Urinary bladder (tissue), 4 donors: Measurements from ENCODE around the gene CIDEA. TPM values are rescaled to one million over a fixed set of nuclear protein-coding genes. Genes with fewer than 3 reads are reported as not detected.
"Not testable (repeated sequence)": the region's sequence is repeated elsewhere in the genome, so short reads cannot be mapped to it uniquely, and the experiment has no call there.

Source experiments
- DNase-seq: peaks from one replicate; pipeline ENCODE4 v3.0.0-alpha.2; 2015; ENCODE audit errors: extremely low spot score
- H3K27ac ChIP-seq: one replicate; pipeline ENCODE4 v1.5.1; 2013; ENCODE audit warnings: low read depth, mild to moderate bottlenecking, moderate library complexity
- H3K36me3 ChIP-seq: one replicate; pipeline ENCODE4 v1.6.1; 2013; ENCODE audit warnings: mild to moderate bottlenecking, moderate library complexity; ENCODE audit not compliant: insufficient read depth
- H3K4me1 ChIP-seq: one replicate; pipeline ENCODE4 v1.6.1; 2013; ENCODE audit warnings: mild to moderate bottlenecking, moderate library complexity; ENCODE audit not compliant: insufficient read depth
- H3K4me3 ChIP-seq: one replicate; pipeline ENCODE4 v1.5.1; 2013; ENCODE audit warnings: low read depth, low read length
- WGBS: extraction: QIAGEN DNeasy Blood & Tissue Kit; methylation state at CpG from one replicate; pipeline ENCODE4 v1.1.7; 2013; 5-methylcytosine and 5-hydroxymethylcytosine counted together
- polyA plus RNA-seq: library from polyadenylated mRNA; stranded (reverse); fragments of 200-250 nt; gene quantifications from one replicate; pipeline ENCODE4 v1.2.3, GENCODE V29; 2013
- total RNA-seq: library from RNA; depleted of rRNA; stranded (reverse); fragments of >200 nt; gene quantifications from one replicate; pipeline ENCODE4 v1.2.3, GENCODE V29; 2014
- donor health status: healthy with polysubstance abuse.
- donor health status: healthy.

CIDEA gene
- total RNA-seq = 0.48 TPM
- 2.2 TPM for polyA plus RNA-seq

DNA sequence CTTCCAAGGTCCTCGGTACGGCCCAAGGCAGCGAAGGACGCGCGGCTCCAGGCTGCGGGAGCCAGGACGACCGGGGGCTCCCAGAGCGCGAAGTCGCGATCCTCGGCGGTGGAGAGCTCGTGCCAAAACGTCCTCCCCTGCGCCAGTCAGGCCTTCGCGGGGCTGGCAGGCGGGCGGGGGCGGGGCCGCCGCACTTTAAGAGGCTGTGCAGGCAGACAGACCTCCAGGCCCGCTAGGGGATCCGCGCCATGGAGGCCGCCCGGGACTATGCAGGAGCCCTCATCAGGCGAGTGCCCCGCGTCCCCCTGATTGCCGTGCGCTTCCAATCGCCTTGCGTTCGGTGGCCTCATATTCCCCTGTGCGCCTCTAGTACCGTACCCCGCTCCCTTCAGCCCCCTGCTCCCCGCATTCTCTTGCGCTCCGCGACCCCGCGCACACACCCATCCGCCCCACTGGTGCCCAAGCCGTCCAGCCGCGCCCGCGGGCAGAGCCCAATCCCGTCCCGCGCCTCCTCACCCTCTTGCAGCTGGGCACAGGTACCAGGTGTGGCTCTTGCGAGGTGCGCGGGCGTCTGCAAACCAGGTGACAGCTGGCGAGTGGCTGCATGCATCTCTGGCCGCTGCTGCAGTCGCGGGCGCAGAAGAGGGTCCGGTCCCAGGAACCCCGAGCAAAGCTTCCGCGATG is at the start of gene CIDEA:
CIDEA (plus strand) TSS at position 226 of the 684 bp plus-strand sequence; CDS start at position 249, 23 bp downstream.
- WGBS = 2% methylated on average over 69 of the region's 69 CpGs
- no peak for DNase-seq
- Histone ChIP-seq H3K4me3 (no peak within 1 kb of the TSS), H3K27ac (no peak within 1 kb of the TSS), H3K36me3 (no peaks in the 10 kb centered on the region), H3K4me1 (no peaks in the 10 kb centered on the region)

GRCh38 chr18:12208296-12209153 is 45.6 kb upstream of the CIDEA start:
- H3K4me3 ChIP-seq, DNase-seq, H3K27ac ChIP-seq, H3K4me1 ChIP-seq, H3K36me3 ChIP-seq: not testable (repeated sequence)
- 91% methylated on average over 12 of the region's 18 CpGs for WGBS

- not testable (repeated sequence) for H3K4me1 ChIP-seq, DNase-seq, H3K27ac ChIP-seq, H3K4me3 ChIP-seq, H3K36me3 ChIP-seq
- WGBS = no CpG with 5 or more reads among the region's 1 CpG
Observed at GRCh38 chr18:12212308-12212707, 41.9 kb upstream of the CIDEA start.

GRCh38 chr18:12214296-12215005 is 39.7 kb upstream of the CIDEA start:
- not testable (repeated sequence) for DNase-seq, H3K4me3 ChIP-seq, H3K36me3 ChIP-seq, H3K27ac ChIP-seq, H3K4me1 ChIP-seq
- 81% methylated on average over 1 of the region's 1 CpG for WGBS

DNA sequence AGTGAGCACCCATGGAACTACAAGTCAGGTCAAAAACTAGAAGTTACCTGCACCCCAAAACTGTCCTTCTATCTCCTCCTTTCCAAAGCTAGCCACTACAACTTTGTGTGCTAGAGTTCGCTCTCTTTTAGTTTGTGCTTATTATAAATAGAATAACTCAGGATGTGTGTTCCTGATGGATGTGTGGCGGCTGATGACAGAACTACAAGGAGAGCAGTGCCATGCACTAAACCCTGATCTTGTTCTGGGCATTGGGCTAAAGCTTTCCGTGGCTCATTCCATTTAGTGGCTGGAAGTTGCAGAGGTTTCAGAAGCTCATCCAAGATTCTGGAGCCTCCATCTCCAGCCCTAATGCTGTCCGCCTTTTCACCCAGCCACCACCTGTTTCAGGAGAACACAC is 37.7 kb upstream of the CIDEA start:
- not testable (repeated sequence) for H3K4me1 ChIP-seq, H3K36me3 ChIP-seq, H3K4me3 ChIP-seq, DNase-seq, H3K27ac ChIP-seq
- WGBS = 96% methylated on average over 2 of the region's 4 CpGs

DNA sequence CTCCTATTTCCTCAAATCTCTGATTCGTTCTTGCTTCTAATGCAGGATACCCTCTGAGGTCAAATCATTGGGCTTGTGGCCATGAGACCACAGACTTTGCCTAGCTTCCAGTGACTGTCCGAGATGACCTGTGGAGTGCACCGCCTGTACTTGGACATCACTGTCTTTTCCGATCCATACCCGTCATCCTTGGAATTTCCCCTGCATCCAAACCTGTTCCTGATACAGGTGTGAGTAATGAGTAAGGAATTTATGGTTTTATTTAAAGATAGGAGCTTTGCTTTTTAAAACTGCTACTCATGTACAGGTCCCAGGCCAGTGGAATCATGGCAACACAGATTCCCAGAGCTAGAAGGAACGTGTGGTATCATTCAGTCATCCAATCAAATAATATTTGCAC is 35.6 kb upstream of the CIDEA start:
- not testable (repeated sequence) for H3K4me1 ChIP-seq, DNase-seq, H3K36me3 ChIP-seq, H3K27ac ChIP-seq, H3K4me3 ChIP-seq
- WGBS = 64% methylated on average over 6 of the region's 6 CpGs

DNA sequence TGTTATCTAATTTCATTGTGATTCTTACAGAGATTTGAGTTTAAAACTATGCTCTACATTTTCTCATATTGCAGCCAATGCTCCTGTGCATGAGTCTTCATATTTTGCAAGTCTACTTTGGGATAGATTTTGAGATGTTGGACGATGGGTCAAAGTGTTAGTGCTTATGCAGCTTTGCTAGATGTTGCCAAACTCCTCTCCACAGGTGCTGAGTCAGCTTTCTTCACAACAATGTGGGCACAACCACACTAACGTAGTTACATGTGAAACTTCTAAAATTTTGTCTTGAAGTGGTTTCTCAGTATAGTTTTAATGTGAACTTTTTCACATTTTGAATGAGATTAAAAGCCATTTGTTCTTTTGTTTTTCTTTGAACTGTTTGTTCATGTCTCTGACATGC is 32.1 kb upstream of the CIDEA start:
- not testable (repeated sequence) for H3K4me1 ChIP-seq, H3K27ac ChIP-seq, DNase-seq, H3K36me3 ChIP-seq, H3K4me3 ChIP-seq
- WGBS = 65% methylated on average over 1 of the region's 2 CpGs

DNA sequence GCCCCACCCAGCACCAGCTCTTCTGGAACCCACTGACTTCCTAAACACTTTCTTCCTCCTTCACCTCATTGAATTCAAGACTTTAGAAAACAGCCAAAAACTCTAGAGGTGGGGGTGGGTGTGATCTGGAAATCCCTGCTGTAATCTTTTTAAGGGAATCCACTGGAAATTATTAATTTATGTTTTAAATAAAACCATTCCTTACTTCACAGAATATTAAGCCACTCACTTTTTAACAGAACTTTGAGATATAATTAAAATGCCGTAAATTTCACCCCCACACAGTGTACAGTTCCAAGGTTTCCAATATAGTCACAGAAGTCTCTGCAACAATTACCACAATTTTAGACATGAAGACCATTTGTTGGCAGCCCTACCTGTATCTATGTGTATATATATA is 30.8 kb upstream of the CIDEA start:
- not testable (repeated sequence) for H3K27ac ChIP-seq, H3K4me3 ChIP-seq, H3K36me3 ChIP-seq, DNase-seq, H3K4me1 ChIP-seq
- 89% methylated on average over 1 of the region's 1 CpG for WGBS

- DNase-seq, H3K27ac ChIP-seq, H3K36me3 ChIP-seq, H3K4me3 ChIP-seq, H3K4me1 ChIP-seq: not testable (repeated sequence)
- 75% methylated on average over 1 of the region's 2 CpGs for WGBS
Observed at GRCh38 chr18:12226807-12227206, 27.4 kb upstream of the CIDEA start.

GRCh38 chr18:12227399-12228186 is 26.6 kb upstream of the CIDEA start:
- not testable (repeated sequence) for H3K4me1 ChIP-seq, DNase-seq, H3K36me3 ChIP-seq, H3K4me3 ChIP-seq, H3K27ac ChIP-seq
- 30% methylated on average over 13 of the region's 27 CpGs for WGBS

DNA sequence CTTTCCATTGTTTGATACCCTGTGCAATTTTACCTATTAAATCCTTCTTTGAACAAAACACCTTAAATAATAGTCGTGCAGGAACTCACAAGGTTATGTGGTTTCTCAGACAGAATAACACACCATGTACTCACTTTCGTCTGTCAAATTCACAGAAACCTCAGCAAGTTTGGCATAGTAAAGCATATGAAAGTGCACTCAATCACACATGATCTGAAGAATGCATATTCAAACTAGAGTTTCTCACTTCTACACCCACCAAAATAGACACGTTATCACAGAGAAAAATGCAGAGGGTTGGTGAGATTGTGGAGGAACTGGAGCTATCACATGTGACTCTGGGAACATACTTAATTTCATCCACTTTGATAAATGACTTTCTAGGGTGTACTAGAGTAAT is 25.9 kb upstream of the CIDEA start:
- H3K4me3 ChIP-seq, H3K4me1 ChIP-seq, DNase-seq, H3K36me3 ChIP-seq, H3K27ac ChIP-seq: not testable (repeated sequence)
- whole genome bisulfite sequencing = 77% methylated on average over 3 of the region's 3 CpGs

DNA sequence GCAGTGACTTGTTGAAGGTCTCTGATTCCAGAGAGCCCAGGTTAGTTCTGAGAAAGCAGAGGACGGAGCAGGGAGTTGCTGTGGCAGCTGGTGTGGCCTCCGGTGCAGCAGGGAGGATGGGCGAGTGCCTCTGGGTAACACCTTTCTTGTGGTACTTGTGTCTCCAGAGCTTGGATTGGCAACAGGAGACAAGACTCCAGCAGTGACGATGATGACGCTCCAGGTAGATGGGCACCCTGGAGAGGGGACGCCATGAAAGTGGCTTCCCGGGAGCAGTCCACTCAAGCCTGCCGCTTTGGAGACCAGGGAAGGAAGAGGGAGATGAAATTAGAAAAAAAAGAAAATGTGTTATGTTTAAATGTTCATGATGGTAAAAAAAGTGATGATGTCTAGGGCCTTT is 23.6 kb upstream of the CIDEA start:
- not testable (repeated sequence) for H3K36me3 ChIP-seq, H3K4me3 ChIP-seq, DNase-seq, H3K4me1 ChIP-seq, H3K27ac ChIP-seq
- WGBS = 94% methylated on average over 8 of the region's 8 CpGs
